GM11168 (cell line): ENCODE results near the gene CLDN5.

ENCODE experiments used
- in situ Hi-C: fragments of 300-500 bp; cut with MboI; formaldehyde crosslinking; loops from one replicate; pipeline ENCODE4 v1.12.0; 2022; ENCODE audit warnings: low sequenced_read_pairs; ENCODE audit not compliant: unreplicated experiment

The CLDN5 gene

DNA sequence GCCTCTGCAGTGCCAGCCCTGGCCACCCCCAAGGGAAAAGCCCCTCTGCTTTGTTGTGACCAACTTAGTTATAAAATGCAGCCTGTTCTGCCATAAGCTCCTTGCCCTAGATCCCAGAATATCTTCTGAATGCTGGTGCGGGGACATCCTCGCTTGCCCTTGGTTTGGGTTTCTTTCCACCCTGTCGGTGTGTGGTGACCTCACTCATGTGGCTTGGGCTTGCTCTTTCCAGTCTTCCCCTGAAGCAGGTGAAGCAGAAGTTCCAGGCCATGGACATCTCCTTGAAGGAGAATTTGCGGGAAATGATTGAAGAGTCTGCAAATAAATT, 16.7 kb downstream of the CLDN5 start:
- in situ Hi-C loops, result no loop called here

DNA sequence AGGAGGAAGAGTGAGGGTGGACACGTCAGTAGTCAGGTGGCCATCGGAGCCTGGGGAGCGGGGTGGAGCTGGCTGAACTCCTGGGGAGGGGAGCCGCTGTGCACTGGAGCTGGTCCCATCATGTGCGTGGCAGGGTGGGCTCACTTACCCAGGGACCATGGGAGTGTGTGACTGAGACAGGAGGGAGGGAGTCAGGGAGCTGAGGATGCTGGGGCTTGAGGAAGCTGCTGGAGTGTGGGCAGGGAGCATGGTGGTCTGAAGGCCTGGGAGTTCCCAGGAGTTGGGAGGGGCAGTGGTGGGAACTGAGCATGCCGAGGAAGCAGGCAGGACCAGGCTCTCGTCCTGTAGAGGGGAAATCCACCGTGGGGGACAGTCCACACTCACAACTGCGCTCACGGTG, 18.0 kb downstream of the CLDN5 start:
- in situ Hi-C loops, result no loop called here

DNA sequence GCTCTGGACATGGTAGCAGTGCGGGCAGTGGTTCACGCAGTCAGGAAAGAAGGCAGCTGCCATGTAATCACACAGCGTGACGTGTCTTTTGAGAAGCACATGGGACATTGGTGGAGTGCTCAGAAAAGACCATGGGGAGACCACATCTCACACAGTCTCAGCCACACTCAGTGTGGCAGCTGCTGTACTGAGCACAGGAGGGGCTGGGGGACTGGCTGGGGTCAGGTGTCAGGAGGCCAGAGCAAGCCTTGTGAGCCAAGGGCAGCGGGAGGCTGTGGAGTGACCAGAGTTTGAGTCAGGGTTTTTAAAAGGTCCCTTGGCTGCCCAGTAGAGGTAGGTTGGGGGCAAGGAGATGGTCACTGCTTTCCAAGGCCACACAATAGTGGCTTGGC, 18.5 kb downstream of the CLDN5 start:
- in situ Hi-C loops, result no loop called here

DNA sequence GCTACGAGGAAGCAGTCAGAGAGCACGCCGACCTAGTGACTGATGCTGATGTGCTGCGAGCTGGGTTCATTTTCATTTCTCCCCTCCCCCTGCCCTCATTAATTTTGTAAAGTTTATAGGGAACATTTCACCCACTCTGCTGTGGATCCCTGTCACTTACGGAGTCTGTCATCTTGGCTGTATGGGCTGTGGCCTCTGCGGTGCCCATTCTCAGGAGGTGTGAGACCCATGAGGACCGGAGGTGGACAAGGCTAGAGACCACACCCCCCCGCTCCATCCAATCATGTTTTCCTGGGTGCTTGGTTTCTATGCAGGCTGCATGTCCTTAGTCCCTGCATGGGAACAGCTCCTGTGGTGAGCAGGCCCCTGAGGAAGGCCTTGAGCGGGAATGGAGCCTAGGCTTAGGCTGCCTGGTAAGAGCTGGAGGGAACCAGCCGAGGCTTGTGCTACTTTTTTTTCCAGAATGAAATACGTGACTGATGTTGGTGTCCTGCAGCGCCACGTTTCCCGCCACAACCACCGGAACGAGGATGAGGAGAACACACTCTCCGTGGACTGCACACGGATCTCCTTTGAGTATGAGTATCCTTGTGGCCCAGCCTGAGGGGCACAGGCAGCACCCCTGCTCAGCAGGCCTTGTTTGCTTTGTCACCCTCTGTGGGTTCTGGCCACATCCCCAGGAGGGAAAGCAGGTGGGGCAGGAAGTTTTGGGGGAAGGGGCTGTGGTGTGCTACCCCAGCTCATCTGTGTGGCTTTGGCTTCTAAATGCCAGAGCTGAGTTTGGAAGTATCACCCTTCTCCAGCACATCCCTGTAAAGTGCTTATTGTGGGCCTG, 19.1 kb downstream of the CLDN5 start:
- in situ Hi-C loops, result no loop called here

DNA sequence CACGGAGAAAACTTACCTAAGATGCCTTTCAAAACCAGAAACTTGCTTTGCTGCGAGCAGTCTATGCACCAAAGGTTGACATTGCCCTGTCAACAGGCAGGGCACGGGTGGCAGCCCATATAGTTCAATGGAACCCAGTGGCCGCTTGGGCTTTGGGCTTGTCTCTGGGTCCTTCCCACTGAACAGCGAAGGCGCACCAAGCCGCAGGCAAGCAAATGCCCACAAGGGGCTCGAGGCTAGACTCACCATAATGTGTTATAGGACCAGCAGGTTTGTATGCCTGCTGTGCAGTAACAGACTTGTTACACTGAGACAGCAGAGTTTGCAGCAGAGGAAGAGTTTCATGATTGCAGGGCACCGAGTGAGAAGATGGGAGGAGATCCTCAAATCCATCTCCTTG, 20.3 kb downstream of the CLDN5 start:
- in situ Hi-C loops, result no loop called here

DNA sequence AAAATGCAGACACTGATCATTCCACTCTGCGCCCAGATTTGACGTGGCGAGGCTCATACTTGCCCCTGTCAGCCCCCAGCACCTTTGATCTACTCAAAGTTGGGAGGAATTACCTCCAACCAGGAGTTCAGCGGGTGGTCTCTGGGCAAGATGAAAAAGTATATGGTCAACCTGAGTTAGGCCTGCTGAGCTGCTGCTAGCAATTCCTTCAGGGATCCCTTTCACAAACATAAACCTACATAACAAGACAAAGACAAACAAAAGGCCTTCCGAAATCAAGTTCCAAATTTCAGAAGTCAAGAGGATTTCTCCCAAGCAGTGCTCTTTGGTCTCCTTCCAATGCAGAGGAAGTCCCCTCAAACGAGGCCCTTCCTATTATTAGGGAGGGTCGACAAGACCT, 20.8 kb downstream of the CLDN5 start:
- in situ Hi-C loops, result no loop called here

DNA sequence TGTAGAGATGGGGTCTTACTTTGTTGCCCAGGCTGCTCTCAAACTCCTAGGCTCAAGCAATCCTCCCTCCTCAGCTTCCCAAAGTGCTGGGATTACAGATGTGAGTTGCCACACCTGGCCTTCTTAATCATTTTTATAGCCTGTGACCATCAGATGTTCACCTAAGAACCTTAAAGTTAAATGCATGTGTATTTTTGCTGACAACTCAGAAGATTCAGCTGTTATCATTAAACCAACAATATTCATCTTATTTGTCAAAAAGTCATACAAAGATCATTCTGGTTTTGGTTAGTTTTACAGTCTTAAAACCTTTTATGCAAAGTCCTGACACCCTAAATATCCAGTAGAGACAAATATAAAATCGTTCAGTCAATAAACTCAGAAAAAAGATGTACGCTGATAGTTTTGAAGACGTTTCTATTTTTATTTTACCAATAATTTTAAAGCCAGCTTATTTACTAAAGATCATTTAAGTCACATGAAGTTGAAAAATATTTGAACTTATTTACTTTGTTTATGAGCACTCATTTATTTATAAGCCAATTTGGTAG, 22.2 kb downstream of the CLDN5 start:
- in situ Hi-C loops, result no loop called here

DNA sequence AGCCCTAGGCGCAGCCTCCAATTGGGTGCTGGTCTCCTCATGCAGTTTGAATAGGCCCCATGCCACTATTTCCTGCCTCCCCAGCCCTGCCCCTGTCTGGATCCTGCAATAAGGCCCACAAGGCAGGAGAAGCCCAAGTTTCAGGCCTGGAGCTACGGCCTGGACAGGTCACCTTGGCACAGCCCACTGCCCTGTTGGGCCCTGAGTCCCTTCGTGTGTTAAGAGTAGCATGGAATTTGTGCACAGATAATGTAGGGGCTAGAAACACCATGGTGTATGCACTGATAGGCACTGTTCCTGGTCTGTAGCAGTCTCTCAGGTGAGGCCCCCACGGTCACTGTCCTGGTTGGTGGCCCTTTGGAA, 24.3 kb downstream of the CLDN5 start:
- in situ Hi-C loops, result no loop called here

DNA sequence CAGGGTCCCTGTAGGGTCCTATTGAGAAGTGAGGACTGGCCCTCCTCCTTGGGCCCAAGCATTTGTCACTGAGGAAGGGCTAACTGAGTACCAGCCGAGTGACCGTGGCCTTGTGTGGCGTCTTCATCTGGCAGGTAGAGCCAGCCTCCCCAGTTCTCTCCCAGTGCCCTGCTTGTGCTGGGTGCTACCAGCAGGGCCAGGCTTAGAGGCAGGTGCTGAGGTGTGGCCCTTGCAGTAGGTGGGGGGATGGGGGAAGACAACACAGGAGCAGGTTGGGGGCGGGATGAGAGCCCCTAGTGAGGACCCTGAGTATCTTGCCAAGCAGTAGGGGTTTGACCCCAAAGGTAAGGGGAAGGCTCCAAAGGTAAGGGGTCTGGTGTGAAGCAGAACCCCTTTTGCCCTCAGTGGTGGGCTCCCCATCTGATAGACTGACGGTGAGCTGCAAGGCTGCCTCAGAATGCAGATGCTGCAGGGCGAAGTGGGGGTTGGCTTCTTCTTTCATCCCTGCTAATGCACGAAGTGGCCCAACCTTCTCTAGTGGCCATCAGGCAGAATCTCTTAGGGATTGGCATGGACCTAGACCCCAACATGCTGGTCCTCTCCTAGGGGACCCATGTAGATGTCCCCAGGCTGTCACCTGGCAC, 24.9 kb downstream of the CLDN5 start:
- in situ Hi-C loops, result no loop called here

DNA sequence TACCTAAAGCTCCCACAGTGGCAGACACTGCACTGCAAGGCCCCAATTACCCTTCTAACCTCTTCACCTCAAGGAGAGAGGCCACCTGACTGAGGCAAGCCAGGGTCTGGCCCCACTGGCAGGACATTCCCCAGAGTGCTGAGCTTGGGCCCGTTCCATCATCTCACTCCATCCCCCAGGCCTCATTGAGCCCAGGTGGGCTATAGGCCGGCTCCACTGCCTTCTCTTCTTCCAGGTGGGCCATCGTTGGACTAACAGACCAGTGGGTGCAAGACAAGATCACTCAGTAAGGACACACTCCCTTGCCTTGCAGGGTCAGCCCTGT, 25.4 kb downstream of the CLDN5 start:
- in situ Hi-C loops, result no loop called here

DNA sequence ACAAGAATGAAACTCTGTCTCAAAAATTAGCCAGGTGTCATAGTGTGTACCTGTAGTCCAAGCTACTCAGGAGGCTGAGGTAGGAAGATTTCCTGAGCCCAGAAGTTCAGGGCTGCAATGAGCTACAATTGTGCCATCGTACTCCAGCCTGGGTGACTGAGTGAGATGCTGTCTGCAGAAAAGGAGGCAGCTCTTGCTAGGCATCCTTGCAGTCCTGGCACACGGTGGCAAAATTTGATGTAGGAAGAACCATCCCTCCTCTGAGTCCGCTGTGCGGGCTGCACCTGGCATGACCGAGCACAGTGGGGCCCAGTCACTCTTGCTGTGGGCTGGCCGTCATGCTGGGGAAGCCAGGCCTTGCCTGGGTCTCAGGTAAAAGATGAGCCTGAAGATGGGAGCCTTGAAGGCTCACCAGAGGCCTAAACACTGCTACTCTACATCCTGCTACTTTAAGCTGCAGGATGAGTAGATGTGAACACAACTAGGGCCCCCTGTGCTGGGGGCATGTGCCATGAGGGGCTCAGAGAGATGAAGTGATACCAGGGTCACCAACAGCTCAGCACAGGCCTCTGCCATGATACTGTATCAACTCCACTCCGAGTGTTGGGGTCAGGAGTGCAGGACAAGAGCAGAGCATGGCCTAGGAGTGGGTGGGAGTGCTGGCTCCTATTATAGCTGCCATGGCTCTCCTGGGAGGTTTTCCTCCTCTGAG, 25.9 kb downstream of the CLDN5 start:
- in situ Hi-C loops, result no loop called here

DNA sequence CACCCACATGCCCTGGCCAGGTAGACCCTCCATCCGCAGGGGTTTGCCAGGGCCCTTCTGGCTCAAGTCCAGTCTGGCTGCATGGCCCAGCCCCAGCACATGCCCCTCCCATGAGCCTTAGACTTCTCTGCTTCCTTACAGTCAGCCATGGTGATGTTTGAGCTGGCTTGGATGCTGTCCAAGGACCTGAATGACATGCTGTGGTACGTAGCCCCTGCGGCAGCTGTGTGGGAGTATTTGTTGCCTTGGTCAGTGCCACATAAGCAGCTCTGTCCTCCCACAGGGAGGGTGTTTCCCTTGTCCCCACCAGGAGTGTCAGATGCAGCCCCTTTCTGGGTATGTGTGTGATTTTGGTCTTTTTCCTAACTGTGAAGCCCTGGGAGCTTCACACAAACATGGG, 27.0 kb downstream of the CLDN5 start:
- in situ Hi-C loops, result no loop called here

DNA sequence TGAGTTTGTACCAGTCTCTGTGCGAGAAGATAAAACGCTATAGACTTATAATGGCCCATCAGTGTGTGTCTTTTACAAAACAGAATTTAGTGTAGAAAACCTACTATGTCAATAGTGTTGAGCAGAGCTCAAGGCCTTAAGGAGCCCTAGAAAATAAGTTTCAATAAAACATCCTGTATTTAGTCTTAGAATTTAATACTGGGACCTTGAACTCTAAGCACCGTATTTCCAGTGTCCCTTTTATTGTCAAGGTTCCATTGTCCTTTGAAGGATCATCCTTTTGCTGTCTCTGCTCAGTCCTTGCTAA, 27.9 kb downstream of the CLDN5 start:
- in situ Hi-C loops, result no loop called here

DNA sequence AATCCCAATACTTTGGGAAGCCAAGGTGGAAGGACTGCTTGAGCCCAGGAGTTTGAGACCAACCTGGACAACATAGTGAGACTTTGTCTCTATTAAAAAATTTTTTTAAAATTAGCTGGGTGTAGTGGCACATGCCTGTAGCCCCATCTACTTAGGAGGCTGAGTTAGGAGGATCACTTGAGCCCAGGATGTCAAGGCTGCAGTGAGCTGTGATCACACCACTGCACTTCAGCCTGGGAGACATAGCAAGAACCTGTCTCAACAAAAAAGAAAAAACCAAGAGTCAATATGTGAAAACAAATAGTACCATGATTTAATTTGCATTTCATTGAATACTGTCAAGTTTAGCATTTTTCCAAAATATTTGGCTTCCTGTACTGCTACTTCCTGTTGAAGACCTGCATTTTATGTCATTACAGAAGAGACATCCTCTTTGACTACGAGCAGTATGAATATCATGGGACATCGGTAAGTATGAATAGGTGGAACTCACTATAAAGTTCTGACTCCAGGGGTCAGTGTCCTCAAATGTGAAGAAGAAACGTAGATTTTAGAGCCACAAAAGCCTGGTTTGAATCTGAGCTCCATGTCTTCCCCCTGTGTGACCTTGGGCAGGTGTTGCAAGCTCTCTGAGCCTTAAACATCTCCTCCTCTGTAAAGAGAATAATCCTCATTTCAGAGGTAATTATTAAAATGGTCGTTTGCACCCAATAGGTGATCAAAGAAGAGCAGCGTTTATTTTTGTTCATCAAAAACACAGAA, 28.5 kb downstream of the CLDN5 start:
- in situ Hi-C loops, result no loop called here

DNA sequence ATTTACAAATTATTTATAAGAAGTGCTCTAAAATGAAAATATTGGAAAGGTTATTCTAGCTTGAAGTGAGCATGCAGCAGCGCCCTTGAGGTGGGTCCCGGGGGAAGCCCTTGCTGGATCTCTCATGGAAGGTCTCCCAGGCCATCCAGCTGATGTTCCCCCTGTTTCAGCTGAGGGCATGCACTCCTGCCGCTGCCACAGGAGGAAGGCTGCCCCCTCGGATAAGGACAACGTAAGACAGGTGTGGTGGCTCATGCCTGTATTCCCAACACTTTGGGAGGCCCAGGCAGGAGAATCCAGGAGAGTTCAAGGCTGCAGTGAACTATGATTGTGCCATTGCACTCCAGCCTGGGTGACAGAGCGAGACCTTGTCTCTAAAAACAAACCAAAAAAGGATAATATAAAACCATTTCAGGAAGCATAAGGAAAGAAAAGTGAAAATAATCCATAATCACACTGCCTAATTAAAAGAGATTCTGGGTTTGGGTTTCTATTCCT, 29.5 kb downstream of the CLDN5 start:
- in situ Hi-C loops, result no loop called here

DNA sequence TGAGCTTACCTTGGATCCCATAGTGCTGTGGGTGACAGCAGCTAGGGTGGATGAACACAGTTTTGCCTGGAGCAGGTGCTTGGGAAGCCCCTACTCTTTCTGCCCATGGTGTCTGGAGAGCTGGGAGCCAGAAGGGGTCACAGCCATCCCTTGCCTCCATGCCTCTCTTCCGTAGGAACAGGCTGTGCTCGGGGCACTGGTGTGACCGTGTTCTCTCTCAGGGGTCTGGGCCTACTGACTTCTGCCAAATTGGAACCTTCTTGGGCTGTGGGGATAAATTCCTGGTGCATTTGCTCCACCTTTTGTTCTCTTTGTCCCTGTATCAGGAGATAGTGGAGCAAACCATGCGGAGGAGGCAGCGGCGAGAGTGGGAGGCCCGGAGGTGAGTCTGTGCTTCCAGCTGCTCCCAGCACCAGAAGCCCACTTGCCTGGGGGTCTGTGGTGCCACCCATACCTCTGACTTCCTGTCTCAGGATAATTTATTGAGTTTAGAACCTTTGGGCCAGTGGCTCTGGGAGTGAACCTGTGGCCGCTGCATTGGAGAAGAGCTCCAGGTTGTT, 30.1 kb downstream of the CLDN5 start:
- in situ Hi-C loops, result no loop called here

DNA sequence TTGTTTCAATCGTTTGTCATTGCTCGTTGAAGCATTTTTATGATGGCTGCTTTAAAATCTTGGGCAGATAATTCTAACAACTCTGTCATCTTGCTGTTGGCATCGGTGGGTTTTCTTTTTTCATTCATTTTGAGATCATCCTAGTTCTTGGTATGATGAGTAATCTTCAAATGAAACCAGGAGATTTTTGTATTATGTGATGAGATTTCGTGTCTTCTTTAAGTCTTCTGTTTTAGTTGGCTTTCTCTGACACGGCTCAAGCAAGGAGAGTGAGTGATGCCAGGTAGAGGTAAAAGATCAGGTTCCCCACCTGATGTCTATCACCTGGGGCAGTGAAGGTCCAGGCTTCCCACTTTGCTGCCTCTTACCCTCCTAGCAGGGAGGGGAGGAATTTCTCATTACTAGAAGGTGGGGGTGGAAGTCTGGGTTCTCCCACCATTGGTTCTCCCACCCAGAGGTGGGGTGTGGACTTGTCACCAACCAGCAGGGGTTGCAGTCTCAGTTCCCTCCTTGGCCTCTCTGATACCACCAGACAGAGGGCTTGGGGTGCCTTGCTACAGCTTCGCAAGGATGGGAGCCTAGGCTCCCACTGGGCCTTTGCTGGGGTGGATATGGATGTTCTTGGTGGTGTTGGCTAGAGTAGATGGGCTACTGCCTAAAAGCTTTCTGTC, 31.6 kb downstream of the CLDN5 start:
- in situ Hi-C loops, result no loop called here

DNA sequence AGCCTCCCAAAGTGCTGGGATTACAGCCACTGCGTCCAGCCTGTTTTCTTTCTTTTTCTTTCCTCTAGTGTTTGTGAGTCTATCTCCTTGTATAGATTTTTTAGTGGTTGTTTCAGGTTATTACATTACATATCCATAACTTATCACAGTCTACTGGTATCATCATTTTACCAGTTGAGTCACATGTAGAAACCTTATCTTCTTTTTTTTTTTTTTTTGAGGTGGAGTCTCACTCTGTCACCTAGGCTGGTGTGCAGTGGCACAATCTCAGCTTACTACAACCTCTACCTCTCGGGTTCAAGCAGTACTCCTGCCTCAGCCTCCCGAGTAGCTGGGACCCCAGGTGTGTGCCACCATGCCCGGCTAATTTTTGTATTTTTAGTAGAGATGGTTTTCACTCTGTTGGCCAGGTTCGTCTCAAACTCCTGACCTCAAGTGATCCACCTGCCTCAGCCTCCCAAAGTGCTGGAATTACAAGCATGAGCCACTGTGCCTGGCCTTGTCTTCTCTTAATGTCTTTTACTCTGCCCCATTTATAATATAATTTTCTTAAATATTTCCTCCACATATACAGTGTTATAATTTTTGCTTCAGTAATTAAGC, 33.5 kb downstream of the CLDN5 start:
- in situ Hi-C loops, result no loop called here
